Motor neuron (in vitro differentiated cells): ENCODE data around the gene DDX39A. TPM values are rescaled to one million over a fixed set of nuclear protein-coding genes. Genes with fewer than 3 reads are reported as not detected.
A peak's percentile ranks its signal among the peaks of the same experiment; 100 is the strongest.
"Not testable (repeated sequence)": the region's sequence is repeated elsewhere in the genome, so short reads cannot be mapped to it uniquely, and the experiment has no call there.

Experiments used
- ATAC-seq, 8 experiments: fragments of 200-7000 bp; cut with Tn5 transposase; replicated peaks in 6 of 8; 2 replicates each; pipeline ENCODE4 v1.8.0; 2021; ENCODE audit warnings: mild to moderate bottlenecking in 8 of 8, moderate library complexity in 8 of 8
- H3K27ac ChIP-seq, 2 donors: fragments of 250-450 bp; sonication (Bioruptor Pico); 2 replicates each; pipeline ENCODE4 v1.9.0; 2021; ENCODE audit warnings: antibody characterized with exemption in 2 of 2, mild to moderate bottlenecking in 2 of 2, moderate library complexity in 1 of 2
- H3K4me1 ChIP-seq, 2 donors: fragments of 250-450 bp; sonication (Bioruptor Pico); replicated peaks in 1 of 2; 2 replicates each; pipeline ENCODE4 v1.6.1; 2021; ENCODE audit warnings: antibody characterized with exemption in 2 of 2, mild to moderate bottlenecking in 2 of 2, moderate library complexity in 1 of 2
- H3K4me3 ChIP-seq, 5 donors: fragments of 250-450 bp; sonication (Bioruptor Pico); 2 replicates each; pipeline ENCODE4 v1.9.0; 2021; ENCODE audit warnings: antibody characterized with exemption in 5 of 5, mild to moderate bottlenecking in 5 of 5, moderate library complexity in 4 of 5
- WGBS, 10 experiments: fragments of 450-650 bp; shearing (Covaris generic); methylation state at CpG; one replicate each; pipeline ENCODE4 v1.0.0; 2022; 5-methylcytosine and 5-hydroxymethylcytosine counted together
- in situ Hi-C, 9 experiments: fragments of 400-800 bp; cut with MboI; loops; one replicate each; pipeline ENCODE4 v1.15.0; 2021; ENCODE audit warnings: low sequenced_read_pairs in 9 of 9, low pct_unique_long_range_greater_than_20kb in 2 of 9; ENCODE audit not compliant: unreplicated experiment in 9 of 9
- total RNA-seq, 8 experiments: library from RNA; unstranded; fragments of 300-600 nt; gene quantifications; 2 replicates each; pipeline versions ENCODE4 v1.2.3 to v1.2.4, GENCODE V29; 2022

The DDX39A gene
- total RNA-seq, 8 experiments from 2014 or later: 25.7 to 134 (median 58.3) TPM

DNA sequence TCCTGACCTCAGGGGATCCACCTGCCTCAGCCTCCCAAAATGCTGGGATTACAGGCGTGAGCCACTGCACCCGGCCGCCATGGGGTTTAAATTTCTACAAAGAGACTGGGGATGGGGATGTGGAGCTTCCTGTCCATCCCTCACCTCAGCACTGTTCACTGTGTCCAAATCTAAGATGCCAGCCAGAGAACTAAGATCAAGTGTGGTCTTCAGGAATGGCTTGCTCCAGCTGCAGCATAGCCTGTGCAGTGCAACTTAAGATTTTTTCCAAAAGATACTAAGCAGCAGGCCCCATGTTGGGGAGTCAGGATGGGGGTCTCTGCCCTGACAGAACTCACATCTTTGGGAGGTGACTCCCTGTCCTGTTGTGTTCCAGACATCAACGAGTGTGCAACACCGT is 28.6 kb downstream of the DDX39A start:
- WGBS, 10 experiments: 85% methylated on average over 3 of the region's 5 CpGs; no CpG with 5 or more reads in 9 of the 10 experiments
- in situ Hi-C loops: no loop called here
- H3K4me3 ChIP-seq: no peak overlapping the region

DNA sequence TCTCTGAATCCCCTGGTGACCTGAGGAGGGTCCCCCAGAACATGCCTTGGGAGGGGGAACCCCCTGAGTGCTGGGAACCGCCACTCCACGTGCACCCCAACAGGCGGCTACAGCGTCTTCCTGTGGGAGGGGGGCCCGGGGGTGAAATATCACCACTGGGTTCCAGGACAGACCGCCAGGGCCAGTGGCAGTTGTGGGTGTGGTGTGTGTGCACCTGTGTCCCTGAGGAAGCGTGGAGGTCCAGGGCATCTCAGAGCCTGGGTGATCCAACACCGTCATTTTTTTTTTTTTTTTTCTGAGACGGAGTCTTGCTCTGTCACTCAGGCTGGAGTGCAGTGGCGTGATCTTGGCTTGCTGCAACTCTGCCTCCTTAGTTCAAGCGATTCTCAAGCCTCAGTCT is 33.6 kb downstream of the DDX39A start:
- no peak for ATAC-seq
- in situ Hi-C loops: no loop called here
- 80 to 97% (median 89%) methylated on average over 2 to 6 of the region's 11 CpGs; no CpG with 5 or more reads in 4 of the 10 experiments for WGBS, 10 experiments
- Histone ChIP-seq H3K27ac (no peak overlapping the region), H3K4me1 (peaks cover 0 to 10% of the 10 kb centered on the region in 2 donors), H3K4me3 (no peak overlapping the region)

More for the DNA sequence above, 28.6 kb downstream of the DDX39A start:
- Histone ChIP-seq H3K4me1 (no peaks in the 10 kb centered on the region), H3K27ac (no peak overlapping the region)
- no peak for ATAC-seq

DNA sequence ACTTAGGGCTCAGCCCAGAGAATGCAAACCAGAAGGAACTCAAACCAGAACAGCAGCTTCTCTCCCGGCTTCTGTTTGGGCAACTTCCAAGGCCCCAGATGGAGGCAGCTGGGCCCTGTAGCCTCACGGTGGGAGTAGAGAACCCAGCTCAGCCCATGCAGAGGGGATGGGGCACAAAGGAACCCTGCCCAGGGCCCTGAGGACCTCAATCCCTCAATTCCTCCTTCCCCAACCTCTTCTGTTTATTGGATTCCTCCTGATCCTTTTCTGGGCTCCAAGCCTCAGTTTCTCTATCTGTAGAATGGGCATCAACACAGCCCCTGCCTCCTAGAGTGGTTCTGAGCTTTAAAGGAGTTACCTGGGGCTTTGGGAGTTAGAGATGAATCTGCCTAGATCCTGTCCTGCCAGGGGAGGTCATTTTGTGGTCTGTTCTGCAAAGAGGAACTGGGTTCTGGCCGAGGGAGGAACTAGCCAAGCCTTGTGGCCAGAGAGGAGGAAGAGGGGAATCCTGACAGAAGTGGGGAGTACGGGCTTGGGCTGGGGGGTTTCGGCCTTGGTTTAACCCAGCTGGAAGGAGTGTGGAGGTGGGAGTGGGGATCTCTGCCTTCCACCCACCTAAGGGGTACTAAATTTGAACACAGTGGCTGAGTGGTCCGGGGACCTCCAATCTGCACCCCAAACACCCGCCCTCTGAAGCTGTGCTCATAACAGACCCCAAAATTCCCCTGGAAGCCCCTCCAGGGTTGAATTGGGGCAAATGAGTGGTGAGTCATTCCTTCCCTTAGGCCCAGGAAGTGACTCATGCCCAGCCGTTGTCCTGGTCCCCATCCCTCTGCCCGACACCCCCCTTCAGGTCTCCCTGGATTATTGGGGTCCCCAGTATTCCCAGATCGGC is 35.2 kb downstream of the DDX39A start:
- 10 to 89% (median 79%) methylated on average over 2 to 4 of the region's 10 CpGs; no CpG with 5 or more reads in 4 of the 10 experiments for WGBS, 10 experiments

DNA sequence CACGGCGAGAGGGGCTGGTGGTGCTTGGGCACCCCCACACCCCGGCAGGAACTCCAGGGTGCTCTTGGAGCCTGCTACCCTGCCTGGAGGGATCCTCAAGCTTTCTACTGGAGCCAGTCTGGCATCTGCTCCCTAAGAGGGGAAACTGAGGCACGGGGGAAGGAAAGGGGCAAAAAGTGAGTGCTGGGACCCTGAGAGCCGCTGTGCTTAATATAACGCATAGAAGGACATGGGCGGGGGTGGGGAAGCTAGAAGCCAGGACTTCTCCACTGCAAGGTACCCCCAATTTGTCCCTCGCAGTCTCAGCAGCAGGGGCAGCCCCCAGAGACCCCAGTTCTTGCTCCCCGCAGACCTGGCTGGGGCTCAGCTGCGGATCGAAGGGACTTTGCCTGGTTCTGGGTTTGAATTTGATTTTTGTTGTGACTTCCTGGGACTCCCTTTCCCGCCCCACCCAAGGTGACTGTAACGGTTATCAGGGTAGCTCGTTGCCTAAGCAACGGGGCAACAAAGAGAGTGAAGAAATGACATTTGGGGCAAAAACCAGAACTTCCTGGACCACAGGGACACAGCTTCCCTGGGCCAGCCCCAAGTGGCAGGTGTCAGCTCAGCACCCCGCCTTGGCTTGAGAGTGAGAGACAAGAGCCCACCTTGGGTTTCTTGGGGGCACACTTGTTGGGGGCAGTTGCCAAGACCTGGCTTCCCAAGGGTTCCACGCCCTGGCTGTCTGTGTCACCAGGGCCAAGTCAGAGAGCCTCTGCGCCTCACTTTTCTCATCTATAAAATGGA is 37.3 kb downstream of the DDX39A start:
- Histone ChIP-seq H3K4me3 (no peak overlapping the region), H3K4me1 (peaks cover 0 to 14% of the 10 kb centered on the region in 2 donors), H3K27ac (no peak overlapping the region)
- ATAC-seq: peak in 2 of 8 experiments; percentile 5 to 8
- in situ Hi-C loops: no loop called here
- 0 to 100% (median 72%) methylated on average over 1 to 8 of the region's 18 CpGs; no CpG with 5 or more reads in 3 of the 10 experiments for WGBS, 10 experiments

More for the DNA sequence above, 35.2 kb downstream of the DDX39A start:
- peak in 4 of 8 experiments; percentile 5 to 58 (median 24) for ATAC-seq
- no peak overlapping the region for H3K27ac ChIP-seq
- in situ Hi-C loops: no loop called here
- no peak overlapping the region for H3K4me3 ChIP-seq
- peaks cover 0 to 10% of the 10 kb centered on the region in 2 donors for H3K4me1 ChIP-seq

DNA sequence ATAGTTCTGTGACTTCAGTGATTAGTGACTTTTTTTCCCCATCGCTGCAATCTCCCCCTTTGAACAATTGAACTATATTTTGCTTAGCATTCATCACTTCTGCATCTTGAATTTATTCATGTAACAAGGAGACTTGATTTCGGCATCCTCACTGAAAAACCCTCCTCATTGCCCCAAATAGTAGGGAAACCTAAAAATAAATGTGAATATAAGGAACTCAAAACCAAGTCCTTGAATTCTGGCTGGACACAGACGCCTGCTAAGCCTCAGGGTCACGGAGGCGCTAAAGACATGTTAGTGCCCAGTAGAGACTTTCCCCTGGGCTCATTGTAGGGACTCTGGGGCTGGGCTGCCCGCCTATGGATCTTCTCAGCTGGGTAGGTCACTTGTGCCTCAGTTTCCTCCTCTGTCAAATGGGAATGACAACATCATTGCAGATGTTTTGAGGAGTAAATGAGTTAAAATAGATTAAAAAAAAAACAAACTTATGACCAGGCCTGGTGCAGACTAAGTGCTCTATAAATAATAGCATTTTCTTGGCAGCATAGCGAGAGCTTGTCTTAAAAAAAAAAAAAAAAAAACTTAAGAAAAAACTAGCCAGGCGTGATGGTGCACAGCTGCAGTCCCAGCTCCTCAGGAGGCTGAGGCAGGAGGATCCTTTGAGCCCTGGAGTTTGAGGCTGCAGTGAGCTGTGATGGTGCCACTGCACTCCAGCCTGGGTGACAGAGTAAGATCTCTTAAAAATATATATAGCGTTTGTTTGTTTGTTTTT is 39.7 kb downstream of the DDX39A start:
- 40 to 79% (median 63%) methylated on average over 2 to 8 of the region's 9 CpGs; no CpG with 5 or more reads in 1 of the 10 experiments for WGBS, 10 experiments
- no peak for ATAC-seq
- peaks cover 0 to 17% of the 10 kb centered on the region in 2 donors for H3K4me1 ChIP-seq
- H3K27ac ChIP-seq: no peak overlapping the region
- H3K4me3 ChIP-seq: no peak overlapping the region
- in situ Hi-C loops: no loop called here

DNA sequence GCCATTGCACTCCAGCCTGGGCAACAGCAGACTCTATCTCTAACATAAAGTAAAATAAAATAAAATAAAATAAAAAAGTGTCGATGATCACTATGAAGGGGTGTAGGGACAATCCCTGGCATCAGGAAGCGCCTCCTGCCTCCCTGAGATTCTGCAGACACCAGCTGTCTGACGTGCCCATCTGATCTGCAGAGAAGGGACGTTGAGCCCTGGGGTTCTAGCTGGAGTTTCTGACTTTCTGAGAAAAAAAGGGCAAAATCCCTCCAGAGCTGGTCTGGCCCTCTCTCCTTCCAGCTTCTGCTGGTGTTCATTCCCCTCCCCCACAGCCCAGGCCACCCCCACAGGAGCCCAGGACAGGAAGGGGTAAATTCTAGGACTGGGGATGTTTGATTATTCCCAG is 40.3 kb downstream of the DDX39A start:
- Histone ChIP-seq H3K4me3 (no peak overlapping the region), H3K4me1 (peaks cover 0 to 17% of the 10 kb centered on the region in 2 donors), H3K27ac (no peak overlapping the region)
- no peak for ATAC-seq
- in situ Hi-C loops: no loop called here
- 29 to 100% (median 70%) methylated on average over 1 to 3 of the region's 4 CpGs for WGBS, 10 experiments

DNA sequence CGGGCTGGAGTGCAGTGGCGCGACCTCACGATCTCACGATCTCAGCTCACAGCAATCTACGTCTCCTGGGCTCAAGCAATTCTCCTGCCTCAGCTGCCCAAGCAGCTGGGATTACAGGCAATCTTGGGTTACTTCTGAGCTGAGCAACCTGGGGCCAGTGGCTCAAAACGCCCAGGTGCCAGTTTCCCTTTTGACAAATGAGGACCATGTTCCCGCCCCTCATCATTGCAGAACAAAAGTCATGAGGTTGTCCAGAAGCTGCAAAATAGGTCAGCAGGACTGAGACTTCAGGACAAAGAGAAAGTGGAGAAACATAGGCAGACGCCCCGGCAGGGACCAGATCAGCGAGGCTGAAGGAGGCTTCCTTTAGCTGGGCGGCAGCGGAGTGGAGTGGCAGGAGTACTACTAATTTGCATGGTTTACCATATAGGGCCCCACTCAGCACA is 41.2 kb downstream of the DDX39A start:
- peak overlapping the region in 1 of 2 donors; percentile 30 for H3K27ac ChIP-seq
- peaks cover 0 to 17% of the 10 kb centered on the region in 2 donors for H3K4me1 ChIP-seq
- ATAC-seq: peak in 4 of 8 experiments; percentile 32 to 38 (median 34)
- in situ Hi-C loops: no loop called here
- H3K4me3 ChIP-seq: no peak overlapping the region
- WGBS, 10 experiments: 30 to 93% (median 78%) methylated on average over 1 to 7 of the region's 13 CpGs; no CpG with 5 or more reads in 1 of the 10 experiments

DNA sequence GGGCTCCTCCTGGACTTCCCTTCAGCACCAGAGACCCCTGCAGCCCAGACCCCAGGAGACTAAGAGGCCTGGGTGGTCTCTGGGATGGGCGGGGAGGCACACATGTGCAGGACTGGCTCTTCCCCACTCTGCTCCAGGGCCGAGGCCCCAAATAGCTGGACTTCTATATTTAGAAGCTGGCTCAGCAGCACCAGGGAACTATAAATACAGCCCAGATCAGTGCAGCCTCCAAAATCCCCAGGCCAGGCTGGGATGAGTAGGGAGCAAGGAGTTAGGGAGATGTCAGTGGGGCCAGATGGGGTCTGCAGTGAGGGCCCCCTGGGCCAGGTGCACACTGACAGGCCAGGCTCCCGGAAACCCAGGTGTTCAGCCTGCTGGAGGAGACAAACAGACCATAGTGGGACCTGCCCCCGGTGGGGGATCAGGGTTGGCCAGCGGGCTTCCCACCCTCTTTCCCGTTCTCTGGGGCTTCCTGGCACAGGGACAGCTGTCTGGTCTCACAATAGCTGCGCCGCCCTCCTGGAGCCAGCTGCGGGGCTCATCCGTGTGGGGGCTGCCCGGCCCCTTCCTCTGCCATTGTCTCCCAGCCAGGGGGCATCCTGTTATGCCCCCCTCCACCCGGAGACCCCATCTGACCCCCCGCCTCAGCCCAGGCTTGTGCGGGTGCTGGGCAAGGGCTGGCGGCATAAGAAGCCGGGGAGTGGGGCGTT is 43.4 kb downstream of the DDX39A start:
- peak; percentile 21 to 76 (median 65) for ATAC-seq
- WGBS, 10 experiments: 74 to 83% methylated on average over 3 to 6 of the region's 17 CpGs; no CpG with 5 or more reads in 8 of the 10 experiments
- no peak overlapping the region for H3K4me3 ChIP-seq
- in situ Hi-C loops: no loop called here
- H3K27ac ChIP-seq: no peak overlapping the region
- peaks cover 0 to 9% of the 10 kb centered on the region in 2 donors for H3K4me1 ChIP-seq

DNA sequence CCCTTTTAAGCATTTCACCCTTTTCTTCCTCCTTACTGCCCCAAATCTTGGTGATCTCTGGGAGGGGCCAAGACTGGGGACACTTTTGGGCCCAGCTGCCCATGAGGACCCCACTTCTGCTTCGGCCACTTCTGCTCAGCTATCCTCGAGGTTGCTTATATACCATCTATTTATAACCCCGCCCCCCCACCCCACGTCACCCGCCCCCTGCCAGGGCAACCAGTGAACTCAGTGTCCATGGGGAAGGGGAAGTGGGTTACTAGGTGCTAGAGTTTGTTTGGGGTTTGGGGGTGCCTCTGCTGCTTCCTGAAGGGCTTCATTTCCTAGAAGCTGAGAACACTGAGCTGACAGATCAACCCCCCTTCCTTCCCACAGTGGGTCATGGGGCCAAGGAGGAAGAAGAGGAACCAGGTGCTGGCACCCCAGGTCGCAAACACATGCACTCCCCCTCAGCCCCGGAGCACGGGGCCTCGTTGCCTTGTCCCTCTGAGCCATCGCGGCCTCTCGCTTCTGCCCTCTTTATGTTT is 44.0 kb downstream of the DDX39A start:
- Histone ChIP-seq H3K27ac (no peak overlapping the region), H3K4me1 (peaks cover 0 to 11% of the 10 kb centered on the region in 2 donors), H3K4me3 (no peak overlapping the region)
- no CpG with 5 or more reads among the region's 12 CpGs for WGBS, 10 experiments
- in situ Hi-C loops: no loop called here
- peak in 2 of 8 experiments; percentile 4 to 20 for ATAC-seq

DNA sequence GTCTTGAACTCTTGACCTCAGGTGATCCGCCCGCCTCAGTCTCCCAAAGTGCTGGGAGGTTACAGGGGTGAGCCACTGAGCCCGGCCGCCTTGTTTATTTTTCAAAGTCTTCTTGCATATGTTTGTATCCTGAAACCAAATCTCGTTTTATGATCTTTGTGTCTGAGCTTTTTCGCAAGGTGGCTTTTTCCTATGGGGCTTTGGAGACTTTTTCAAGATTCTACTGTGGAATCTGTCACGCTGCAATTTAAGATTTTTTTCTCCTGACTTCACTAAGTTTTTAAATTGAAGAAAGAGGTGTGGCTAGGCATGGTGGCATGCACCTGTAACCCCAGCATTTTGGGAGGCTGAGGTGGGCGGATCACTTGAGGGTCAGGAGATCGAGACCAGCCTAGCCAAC is 44.8 kb downstream of the DDX39A start:
- H3K4me1 ChIP-seq: peaks cover 0 to 12% of the 10 kb centered on the region in 2 donors
- in situ Hi-C loops, H3K27ac ChIP-seq, ATAC-seq, H3K4me3 ChIP-seq: not testable (repeated sequence)
- WGBS, 10 experiments: 83 to 100% (median 92%) methylated on average over 1 to 7 of the region's 9 CpGs; no CpG with 5 or more reads in 1 of the 10 experiments

DNA sequence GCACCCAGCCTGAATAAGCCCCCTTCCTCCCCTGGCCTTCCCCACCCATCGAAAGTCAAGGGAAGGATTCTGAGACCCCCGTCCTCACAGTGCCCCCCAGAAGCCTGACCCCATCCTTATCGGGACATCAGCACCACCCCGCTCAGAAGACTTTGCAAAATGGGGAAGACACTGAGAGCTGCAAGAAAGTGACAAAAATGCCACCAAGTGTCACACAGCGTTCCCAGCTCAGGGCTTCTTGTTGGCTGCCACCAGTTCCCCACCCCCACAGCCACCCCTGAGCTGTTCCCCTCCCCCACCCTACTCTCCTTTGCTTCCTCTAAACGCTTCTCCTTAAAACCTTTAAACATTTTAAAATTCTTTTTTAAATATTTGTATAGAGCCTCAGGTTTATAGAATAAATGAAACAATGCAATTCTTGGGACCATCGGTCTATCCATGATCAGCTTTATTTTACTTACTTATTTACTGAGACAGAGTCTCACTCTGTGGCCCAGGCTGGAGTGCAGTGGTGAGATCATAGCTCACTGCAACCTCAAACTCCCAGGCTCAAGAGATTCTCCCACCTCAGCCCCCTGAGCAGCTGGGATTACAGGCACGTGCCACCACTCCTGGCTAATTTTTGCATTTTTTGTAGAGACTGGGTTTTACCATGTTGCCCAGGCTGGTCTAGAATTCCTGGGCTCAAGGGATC is 46.6 kb downstream of the DDX39A start:
- H3K27ac ChIP-seq, H3K4me3 ChIP-seq, in situ Hi-C loops, H3K4me1 ChIP-seq, ATAC-seq: not testable (repeated sequence)
- WGBS, 10 experiments: 50 to 80% (median 79%) methylated on average over 1 of the region's 8 CpGs; no CpG with 5 or more reads in 4 of the 10 experiments
